Upper lobe of right lung (tissue), 1 donor: ENCODE data around the gene SLC10A7. TPM values are rescaled to one million over a fixed set of nuclear protein-coding genes. Genes with fewer than 3 reads are reported as not detected.

Experiments
- ATAC-seq: fragments of 200-7000 bp; cut with Tn5 transposase; one replicate; pipeline ENCODE4 v1.9.1; 2020; ENCODE audit warnings: mild to moderate bottlenecking, moderate library complexity
- DNase-seq: peaks from one replicate; pipeline ENCODE4 v3.0.0-alpha.2; 2020
- H3K27ac ChIP-seq: fragments of 200-600 bp; one replicate; pipeline ENCODE4 v1.8.0; 2022
- H3K27me3 ChIP-seq: fragments of 200-600 bp; one replicate; pipeline ENCODE4 v1.8.0; 2022; ENCODE audit warnings: mild to moderate bottlenecking
- H3K36me3 ChIP-seq: fragments of 200-600 bp; one replicate; pipeline ENCODE4 v1.8.0; 2022
- H3K4me1 ChIP-seq: fragments of 200-600 bp; one replicate; pipeline ENCODE4 v1.8.0; 2022
- H3K4me3 ChIP-seq: fragments of 200-600 bp; one replicate; pipeline ENCODE4 v1.8.0; 2022; ENCODE audit warnings: mild to moderate bottlenecking
- H3K9me3 ChIP-seq: fragments of 200-600 bp; one replicate; pipeline ENCODE4 v1.8.0; 2022
- intact Hi-C: fragments of 100-400 bp; cut with DNase I; formaldehyde crosslinking; loops from one replicate; pipeline ENCODE4 v1.11.0; 2022
- total RNA-seq: library from RNA; stranded (reverse); fragmentation: NEBNext Ultra II Directional; extraction: Animal tissue kit (Norgen Biotek cat#: 25700); gene quantifications from one replicate; pipeline ENCODE4 v1.2.1, GENCODE V29; 2021
- TF ChIP-seq, protein P1 (sequence below): fragments of 200-600 bp; IDR thresholded peaks from one replicate; pipeline ENCODE4 v1.8.0; 2022; ENCODE audit warnings: antibody characterized with exemption
- donor health status: DM: no; HTN: yes; CAD: no; lungs with severe emphysema.

SLC10A7 gene
- total RNA-seq, 1 donor from 2014 or later, result 19.3 TPM

DNA sequence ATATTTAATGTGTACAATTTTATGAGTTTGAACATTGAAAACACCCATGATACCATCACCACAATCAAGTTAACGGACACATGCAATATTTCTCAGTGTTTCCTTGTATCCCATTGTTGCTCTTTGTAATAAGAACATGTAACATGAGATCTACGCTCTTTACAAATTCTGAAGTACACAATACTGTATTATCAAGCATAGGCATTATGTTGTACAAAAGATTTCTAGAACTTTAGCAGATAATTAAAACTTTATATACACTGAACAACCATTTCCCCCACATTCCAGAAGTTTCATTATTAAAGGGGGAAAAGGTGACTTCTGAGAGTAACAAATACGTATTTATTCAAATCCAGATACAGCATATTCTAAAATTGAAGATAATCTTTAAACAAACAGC lies 114.5 kb downstream of the SLC10A7 start:
- TF ChIP-seq, protein P1, sequence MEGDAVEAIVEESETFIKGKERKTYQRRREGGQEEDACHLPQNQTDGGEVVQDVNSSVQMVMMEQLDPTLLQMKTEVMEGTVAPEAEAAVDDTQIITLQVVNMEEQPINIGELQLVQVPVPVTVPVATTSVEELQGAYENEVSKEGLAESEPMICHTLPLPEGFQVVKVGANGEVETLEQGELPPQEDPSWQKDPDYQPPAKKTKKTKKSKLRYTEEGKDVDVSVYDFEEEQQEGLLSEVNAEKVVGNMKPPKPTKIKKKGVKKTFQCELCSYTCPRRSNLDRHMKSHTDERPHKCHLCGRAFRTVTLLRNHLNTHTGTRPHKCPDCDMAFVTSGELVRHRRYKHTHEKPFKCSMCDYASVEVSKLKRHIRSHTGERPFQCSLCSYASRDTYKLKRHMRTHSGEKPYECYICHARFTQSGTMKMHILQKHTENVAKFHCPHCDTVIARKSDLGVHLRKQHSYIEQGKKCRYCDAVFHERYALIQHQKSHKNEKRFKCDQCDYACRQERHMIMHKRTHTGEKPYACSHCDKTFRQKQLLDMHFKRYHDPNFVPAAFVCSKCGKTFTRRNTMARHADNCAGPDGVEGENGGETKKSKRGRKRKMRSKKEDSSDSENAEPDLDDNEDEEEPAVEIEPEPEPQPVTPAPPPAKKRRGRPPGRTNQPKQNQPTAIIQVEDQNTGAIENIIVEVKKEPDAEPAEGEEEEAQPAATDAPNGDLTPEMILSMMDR, result no peak
- H3K36me3 ChIP-seq, result no peaks in the 10 kb centered on the region
- ATAC-seq (no peak), DNase-seq (no peak)
- H3K27me3 ChIP-seq, result no peaks in the 10 kb centered on the region
- H3K4me1 ChIP-seq, result no peaks in the 10 kb centered on the region
- no peaks in the 10 kb centered on the region for H3K9me3 ChIP-seq
- intact Hi-C loops, result no loop called here
- no peak overlapping the region for H3K4me3 ChIP-seq
- no peak overlapping the region for H3K27ac ChIP-seq

DNA sequence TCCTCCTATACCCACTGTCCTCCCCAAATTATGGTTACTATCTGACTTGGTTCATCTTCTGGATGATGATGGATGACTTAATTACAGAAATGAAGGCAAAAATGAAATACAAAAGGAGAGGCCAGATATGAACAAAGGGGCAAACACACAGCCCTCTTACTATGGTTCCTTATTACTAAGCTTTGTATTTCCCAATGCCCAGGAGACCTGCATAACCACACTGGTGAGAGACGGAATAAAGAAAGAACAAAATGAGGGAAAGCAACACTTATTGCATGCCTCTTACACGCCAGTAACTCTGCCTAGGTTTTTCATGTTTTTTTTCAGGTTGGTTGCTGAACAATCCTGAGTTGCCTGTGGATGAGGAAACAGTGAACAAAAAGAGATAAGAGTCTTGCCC lies 120.5 kb downstream of the SLC10A7 start:
- intact Hi-C loops, result no loop called here
- TF ChIP-seq, protein P1, result no peak
- no peak for ATAC-seq

DNA sequence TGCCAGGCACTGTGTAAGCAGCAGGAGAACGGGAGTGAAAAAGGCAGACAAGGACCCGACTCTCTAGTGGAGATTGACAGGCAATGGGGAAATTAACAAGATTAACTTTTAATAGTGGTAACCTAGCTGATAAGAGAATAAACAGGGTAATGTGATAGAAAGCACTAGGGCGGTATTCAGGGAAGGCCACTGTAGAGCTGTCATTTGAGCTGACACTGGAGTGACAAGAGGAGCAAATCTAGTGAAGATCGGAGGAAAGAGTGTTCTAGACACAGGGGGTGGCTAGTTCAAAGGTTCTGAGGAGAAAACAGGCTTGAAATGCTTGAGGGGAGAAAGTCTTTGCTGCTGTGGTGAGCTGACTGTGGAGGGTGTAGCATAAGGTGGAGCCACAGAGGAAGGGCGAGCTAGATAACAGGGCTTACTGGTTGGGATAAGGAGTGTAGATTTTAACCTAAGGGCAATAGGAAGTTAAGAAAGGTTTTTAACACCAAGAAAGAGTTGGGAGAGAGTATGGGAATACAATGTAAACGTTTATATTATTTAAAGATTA lies 122.8 kb downstream of the SLC10A7 start:
- no peaks in the 10 kb centered on the region for H3K36me3 ChIP-seq
- H3K4me3 ChIP-seq, result no peak overlapping the region
- TF ChIP-seq, protein P1, result no peak
- no peaks in the 10 kb centered on the region for H3K9me3 ChIP-seq
- H3K27ac ChIP-seq, result no peak overlapping the region
- DNase-seq (no peak), ATAC-seq (no peak)
- intact Hi-C loops, result no loop called here
- H3K4me1 ChIP-seq, result no peaks in the 10 kb centered on the region
- H3K27me3 ChIP-seq, result no peaks in the 10 kb centered on the region

More for the DNA sequence above, 120.5 kb downstream of the SLC10A7 start:
- no peaks in the 10 kb centered on the region for H3K9me3 ChIP-seq
- H3K27me3 ChIP-seq, result no peaks in the 10 kb centered on the region
- no peaks in the 10 kb centered on the region for H3K36me3 ChIP-seq
- no peak overlapping the region for H3K4me3 ChIP-seq
- H3K27ac ChIP-seq, result no peak overlapping the region
- no peak for DNase-seq
- no peaks in the 10 kb centered on the region for H3K4me1 ChIP-seq

DNA sequence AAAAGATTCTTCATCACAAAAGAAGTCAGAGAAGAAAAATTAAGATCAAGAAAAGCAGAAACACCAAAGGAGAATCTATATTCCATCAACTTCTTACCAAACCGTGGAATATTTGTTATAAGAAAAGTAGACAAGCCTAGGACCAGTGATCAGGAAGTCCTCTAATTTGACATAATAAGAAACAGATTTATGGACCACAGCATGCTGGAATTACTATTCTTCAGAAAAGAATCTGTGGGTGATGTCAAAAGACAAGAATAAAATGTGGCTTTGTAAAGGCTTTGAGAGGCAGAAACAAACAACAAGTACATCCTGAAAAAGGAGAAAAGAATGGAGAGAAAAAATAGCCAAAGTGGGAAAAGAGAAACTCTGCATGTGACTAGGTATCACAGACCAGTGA lies 123.3 kb downstream of the SLC10A7 start:
- Histone ChIP-seq H3K4me1 (no peaks in the 10 kb centered on the region), H3K27me3 (no peaks in the 10 kb centered on the region), H3K36me3 (no peaks in the 10 kb centered on the region), H3K9me3 (no peaks in the 10 kb centered on the region), H3K4me3 (no peak overlapping the region), H3K27ac (no peak overlapping the region)
- DNase-seq (no peak), ATAC-seq (no peak)
- intact Hi-C loops, result no loop called here
- TF ChIP-seq, protein P1, result no peak

DNA sequence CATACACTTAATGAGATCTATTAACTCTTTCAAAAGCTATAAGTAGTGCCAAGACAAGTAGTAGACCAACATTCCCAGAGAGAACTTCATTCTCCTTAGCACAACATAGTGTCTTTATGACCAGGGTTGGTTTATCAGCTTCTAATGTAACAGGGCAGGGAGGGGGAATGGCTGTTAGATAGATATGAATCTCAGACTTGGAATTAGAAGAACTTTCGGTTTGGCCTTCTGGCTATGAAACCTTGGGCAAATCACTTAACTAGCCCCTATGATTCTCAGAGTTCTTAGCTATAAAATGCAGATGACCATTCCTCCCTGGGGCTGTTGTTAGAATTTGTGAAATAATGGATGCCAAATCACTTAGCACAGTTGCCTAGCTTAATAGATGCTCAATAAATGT lies 132.2 kb downstream of the SLC10A7 start:
- Histone ChIP-seq H3K36me3 (no peaks in the 10 kb centered on the region), H3K4me1 (no peaks in the 10 kb centered on the region), H3K9me3 (no peaks in the 10 kb centered on the region), H3K4me3 (no peak overlapping the region), H3K27me3 (no peaks in the 10 kb centered on the region), H3K27ac (no peak overlapping the region)
- ATAC-seq, result no peak
- TF ChIP-seq, protein P1, result no peak
- DNase-seq, result no peak
- intact Hi-C loops, result no loop called here

DNA sequence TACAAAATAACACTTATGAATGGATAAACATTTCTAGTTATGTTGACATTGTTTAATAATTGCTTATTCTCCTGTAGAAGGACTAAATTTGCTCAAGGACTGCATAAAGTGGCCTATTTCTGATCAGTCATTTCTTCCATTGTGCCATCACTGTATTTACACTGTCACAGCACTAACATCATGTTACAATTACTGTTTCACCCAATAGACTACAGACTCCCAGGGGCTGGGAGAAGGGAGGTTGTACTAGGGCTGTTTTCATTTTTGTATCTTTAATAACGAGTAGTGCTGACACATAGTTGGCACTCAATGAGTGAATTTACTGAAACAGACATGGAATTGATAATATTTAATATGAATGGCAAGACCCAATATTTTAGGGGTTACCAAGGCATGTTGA lies 139.5 kb downstream of the SLC10A7 start:
- Histone ChIP-seq H3K4me1 (no peaks in the 10 kb centered on the region), H3K36me3 (no peaks in the 10 kb centered on the region), H3K4me3 (no peak overlapping the region), H3K27ac (no peak overlapping the region), H3K9me3 (no peaks in the 10 kb centered on the region), H3K27me3 (no peaks in the 10 kb centered on the region)
- TF ChIP-seq, protein P1, result no peak
- DNase-seq, result no peak
- intact Hi-C loops, result no loop called here
- no peak for ATAC-seq
